Stomach (tissue), 4 donors: Measurements from ENCODE around the gene LAMC2.

Experiments
- CTCF ChIP-seq, 7 experiments: fragments of 450-650 bp in 4 of 7; fragments of 200-600 bp in 3 of 7; sonication (generic) in 3 of 7; IDR thresholded peaks; one replicate each; pipeline ENCODE4 v1.5.1; 2016 to 2019; ENCODE audit warnings: antibody characterized with exemption in 7 of 7, control low read depth in 2 of 7, mild to moderate bottlenecking in 1 of 7
- EP300 ChIP-seq: sonication (generic); formaldehyde crosslinking; IDR thresholded peaks from one replicate; pipeline ENCODE4 v1.6.1; 2017; ENCODE audit warnings: antibody characterized with exemption
- POLR2A ChIP-seq, 4 donors: fragments of 450-650 bp; IDR thresholded peaks; one replicate each; pipeline ENCODE4 v1.6.1; 2016; ENCODE audit warnings: antibody characterized with exemption in 4 of 4, control low read depth in 2 of 4, mild to moderate bottlenecking in 1 of 4, moderate library complexity in 1 of 4
- POLR2AphosphoS5 ChIP-seq, 3 donors: sonication (generic); formaldehyde crosslinking; IDR thresholded peaks; one replicate each; pipeline ENCODE4 v1.6.1; 2016; ENCODE audit warnings: antibody characterized with exemption in 3 of 3

GRCh38 chr1:183251959-183252450, 65.9 kb downstream of the LAMC2 start:
- TF ChIP-seq EP300 (no peak), CTCF (IDR thresholded peaks at IDR 0.05) (no peak), POLR2AphosphoS5 (IDR thresholded peaks at IDR 0.05) (no peak), POLR2A (IDR thresholded peaks at IDR 0.05) (no peak)
